Measurements from ENCODE around the gene MMP14. TPM values are rescaled to one million over a fixed set of nuclear protein-coding genes. Genes with fewer than 3 reads are reported as not detected.

MMP14 gene
- total RNA-seq, 1 experiment from 2014 or later = 17.8 TPM

DNA sequence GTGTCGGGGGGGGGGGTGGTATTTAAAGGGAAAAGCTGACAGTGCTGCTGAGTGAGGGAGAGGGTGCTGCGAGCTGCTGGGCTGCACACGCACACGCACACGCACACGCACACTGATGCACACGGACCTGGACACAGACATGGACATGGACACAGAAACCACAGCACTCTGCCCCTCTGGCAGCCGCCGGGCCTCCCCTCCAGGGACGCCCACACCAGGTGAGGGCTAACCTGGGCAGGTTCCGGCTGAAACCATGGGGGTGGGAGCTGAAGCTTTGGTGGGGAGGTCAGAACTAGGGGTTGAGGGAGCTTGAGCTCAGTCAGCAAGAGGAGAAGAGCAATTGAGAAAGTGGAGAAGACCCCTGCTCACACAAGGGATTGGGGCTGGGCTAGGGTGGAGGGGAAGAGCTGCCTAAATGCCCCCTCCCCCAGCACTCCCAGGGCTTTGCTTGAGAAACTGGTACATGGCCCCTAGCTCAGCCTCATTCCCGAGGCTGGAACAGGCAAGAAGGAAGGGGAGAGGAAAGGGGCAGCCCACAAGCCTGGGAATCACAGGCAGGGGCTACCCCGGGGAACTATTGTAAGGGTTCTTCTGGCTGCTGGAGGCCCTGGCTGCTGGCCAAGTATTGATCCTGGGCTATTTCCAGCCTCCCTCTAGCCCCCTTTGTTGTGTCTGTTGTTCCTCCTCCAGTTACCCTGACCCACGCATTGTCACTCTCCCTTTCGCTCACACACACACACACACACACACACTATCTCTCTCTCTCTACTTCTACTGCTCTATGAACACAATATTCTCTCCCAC, 47.0 kb downstream of the MMP14 start, which contains the start of gene REM2:
TSS of gene REM2 (plus strand) at position 50 of the 804 bp plus-strand sequence. CDS start at position 116, 66 bp downstream.
- H3K27ac ChIP-seq (ENCODE audit: low read depth, low read length) = no peak within 1 kb of the TSS; the same call in 1 of the 2 replicates
- no peak for ATAC-seq
- CTCF ChIA-PET = interaction anchor here (1.0 to 7.0 kb wide), 3 partner anchors 11 to 46 kb away, joined by 3 to 51 read pairs (median 6); partner anchors contain the start of genes LRP10 and PRMT5

More for the DNA sequence above, 47.0 kb downstream of the MMP14 start, which contains the start of gene REM2:
- Histone ChIP-seq H4K20me1 (ENCODE audit: insufficient read depth) (no peaks in the 10 kb centered on the region), H2AFZ (ENCODE audit: low read depth, low read length, poor library complexity, severe bottlenecking) (no peak within 1 kb of the TSS), H3K4me1 (ENCODE audit: control insufficient read depth in 1 of 2, insufficient read depth in 2 of 2, low read length in 2 of 2) (peaks cover 26 to 34% of the 10 kb centered on the region in 2 experiments), H3K9me2 (ENCODE audit: insufficient read depth) (no peaks in the 10 kb centered on the region), H3K79me2 (ENCODE audit: insufficient read depth, low read length) (no peaks in the 10 kb centered on the region; the same call in 1 of the 2 replicates), H3K36me3 (ENCODE audit: control insufficient read depth in 1 of 2, insufficient read depth in 2 of 2, low read length in 2 of 2) (no peaks in the 10 kb centered on the region), H3K9me3 (ENCODE audit: control insufficient read depth in 1 of 2, insufficient read depth in 1 of 2, low read depth in 1 of 2, low read length in 2 of 2) (no peaks in the 10 kb centered on the region), H3K4me2 (ENCODE audit: low read length) (0 out of 2 replicates have a peak within 1 kb of the TSS, but pooled peaks have one; percentile 9), H3K4me3 (replicated peaks in 1 of 2; ENCODE audit: low read depth in 1 of 2, low read length in 2 of 2) (no peak within 1 kb of the TSS), H3K27me3 (ENCODE audit: insufficient read depth, low read length) (no peaks in the 10 kb centered on the region), H3K9ac (ENCODE audit: low read length) (no peak within 1 kb of the TSS)
- intact Hi-C loops (cut with micrococcal nuclease) = no loop called here
- no peak for TF ChIP-seq EGR1 (IDR thresholded peaks at IDR 0.05; ENCODE audit: low read depth)
- no peak for TF ChIP-seq YY1 (IDR thresholded peaks at IDR 0.05; ENCODE audit: extremely low read depth, insufficient replicate concordance, low read depth, low read length)
- TF ChIP-seq CBX3 (IDR thresholded peaks at IDR 0.05; ENCODE audit: low read depth) = no peak
- TF ChIP-seq POLR2A (IDR thresholded peaks at IDR 0.05; ENCODE audit: borderline replicate concordance, extremely low read depth, insufficient read depth, insufficient read length) = no peak
- TF ChIP-seq, protein P1, sequence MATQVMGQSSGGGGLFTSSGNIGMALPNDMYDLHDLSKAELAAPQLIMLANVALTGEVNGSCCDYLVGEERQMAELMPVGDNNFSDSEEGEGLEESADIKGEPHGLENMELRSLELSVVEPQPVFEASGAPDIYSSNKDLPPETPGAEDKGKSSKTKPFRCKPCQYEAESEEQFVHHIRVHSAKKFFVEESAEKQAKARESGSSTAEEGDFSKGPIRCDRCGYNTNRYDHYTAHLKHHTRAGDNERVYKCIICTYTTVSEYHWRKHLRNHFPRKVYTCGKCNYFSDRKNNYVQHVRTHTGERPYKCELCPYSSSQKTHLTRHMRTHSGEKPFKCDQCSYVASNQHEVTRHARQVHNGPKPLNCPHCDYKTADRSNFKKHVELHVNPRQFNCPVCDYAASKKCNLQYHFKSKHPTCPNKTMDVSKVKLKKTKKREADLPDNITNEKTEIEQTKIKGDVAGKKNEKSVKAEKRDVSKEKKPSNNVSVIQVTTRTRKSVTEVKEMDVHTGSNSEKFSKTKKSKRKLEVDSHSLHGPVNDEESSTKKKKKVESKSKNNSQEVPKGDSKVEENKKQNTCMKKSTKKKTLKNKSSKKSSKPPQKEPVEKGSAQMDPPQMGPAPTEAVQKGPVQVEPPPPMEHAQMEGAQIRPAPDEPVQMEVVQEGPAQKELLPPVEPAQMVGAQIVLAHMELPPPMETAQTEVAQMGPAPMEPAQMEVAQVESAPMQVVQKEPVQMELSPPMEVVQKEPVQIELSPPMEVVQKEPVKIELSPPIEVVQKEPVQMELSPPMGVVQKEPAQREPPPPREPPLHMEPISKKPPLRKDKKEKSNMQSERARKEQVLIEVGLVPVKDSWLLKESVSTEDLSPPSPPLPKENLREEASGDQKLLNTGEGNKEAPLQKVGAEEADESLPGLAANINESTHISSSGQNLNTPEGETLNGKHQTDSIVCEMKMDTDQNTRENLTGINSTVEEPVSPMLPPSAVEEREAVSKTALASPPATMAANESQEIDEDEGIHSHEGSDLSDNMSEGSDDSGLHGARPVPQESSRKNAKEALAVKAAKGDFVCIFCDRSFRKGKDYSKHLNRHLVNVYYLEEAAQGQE (IDR thresholded peaks at IDR 0.05; ENCODE audit: low read depth) = no peak
- TF ChIP-seq, protein P2, sequence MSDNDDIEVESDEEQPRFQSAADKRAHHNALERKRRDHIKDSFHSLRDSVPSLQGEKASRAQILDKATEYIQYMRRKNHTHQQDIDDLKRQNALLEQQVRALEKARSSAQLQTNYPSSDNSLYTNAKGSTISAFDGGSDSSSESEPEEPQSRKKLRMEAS (IDR thresholded peaks at IDR 0.05) = no peak
- TF ChIP-seq, protein P3, sequence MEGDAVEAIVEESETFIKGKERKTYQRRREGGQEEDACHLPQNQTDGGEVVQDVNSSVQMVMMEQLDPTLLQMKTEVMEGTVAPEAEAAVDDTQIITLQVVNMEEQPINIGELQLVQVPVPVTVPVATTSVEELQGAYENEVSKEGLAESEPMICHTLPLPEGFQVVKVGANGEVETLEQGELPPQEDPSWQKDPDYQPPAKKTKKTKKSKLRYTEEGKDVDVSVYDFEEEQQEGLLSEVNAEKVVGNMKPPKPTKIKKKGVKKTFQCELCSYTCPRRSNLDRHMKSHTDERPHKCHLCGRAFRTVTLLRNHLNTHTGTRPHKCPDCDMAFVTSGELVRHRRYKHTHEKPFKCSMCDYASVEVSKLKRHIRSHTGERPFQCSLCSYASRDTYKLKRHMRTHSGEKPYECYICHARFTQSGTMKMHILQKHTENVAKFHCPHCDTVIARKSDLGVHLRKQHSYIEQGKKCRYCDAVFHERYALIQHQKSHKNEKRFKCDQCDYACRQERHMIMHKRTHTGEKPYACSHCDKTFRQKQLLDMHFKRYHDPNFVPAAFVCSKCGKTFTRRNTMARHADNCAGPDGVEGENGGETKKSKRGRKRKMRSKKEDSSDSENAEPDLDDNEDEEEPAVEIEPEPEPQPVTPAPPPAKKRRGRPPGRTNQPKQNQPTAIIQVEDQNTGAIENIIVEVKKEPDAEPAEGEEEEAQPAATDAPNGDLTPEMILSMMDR (IDR thresholded peaks at IDR 0.05 in 2 of 3, conservative IDR thresholded peaks at IDR 0.05 in 1 of 3; ENCODE audit: borderline replicate concordance in 1 of 3, insufficient read depth in 1 of 3, low read depth in 2 of 3, low read length in 2 of 3) = no peak
- TF ChIP-seq FOSL1 (IDR thresholded peaks at IDR 0.05; ENCODE audit: low read depth) = no peak
- no peak for TF ChIP-seq SRF (IDR thresholded peaks at IDR 0.05; ENCODE audit: low read depth)
- no peak for TF ChIP-seq JUND (IDR thresholded peaks at IDR 0.05)
- TF ChIP-seq ZFX (IDR thresholded peaks at IDR 0.05) = no peak
- TF ChIP-seq CEBPB (IDR thresholded peaks at IDR 0.05; ENCODE audit: low read depth) = no peak
- TF ChIP-seq, protein P4, sequence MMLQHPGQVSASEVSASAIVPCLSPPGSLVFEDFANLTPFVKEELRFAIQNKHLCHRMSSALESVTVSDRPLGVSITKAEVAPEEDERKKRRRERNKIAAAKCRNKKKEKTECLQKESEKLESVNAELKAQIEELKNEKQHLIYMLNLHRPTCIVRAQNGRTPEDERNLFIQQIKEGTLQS (IDR thresholded peaks at IDR 0.05) = no peak
- no peak for TF ChIP-seq ELF1 (IDR thresholded peaks at IDR 0.05; ENCODE audit: borderline replicate concordance, low read depth)
- TF ChIP-seq TCF7L2 (IDR thresholded peaks at IDR 0.05; ENCODE audit: borderline replicate concordance, extremely low read depth, insufficient read depth, insufficient read length) = no peak
- TF ChIP-seq SIN3A (IDR thresholded peaks at IDR 0.05; ENCODE audit: low read depth) = no peak
- DNase-seq (ENCODE audit: low read depth, low spot score) = no peak
- POLR2A ChIA-PET = interaction anchor here (0.7 to 4.7 kb wide), 2 partner anchors 12 to 243 kb away, joined by 3 to 24 read pairs; partner anchors contain the start of gene LRP10
- RAD21 ChIA-PET (ENCODE audit: low non-redundant PET in 1 of 2, low total read pairs in 2 of 2, uncharacterized antibody in 2 of 2, unreplicated experiment in 2 of 2) = no interaction called here
- BruUV-seq (replicated peaks) = no TSS peak
